HG03097 (cell line): ENCODE data around the gene ZDHHC7.

Source experiments
- ATAC-seq: cut with Tn5 transposase; IDR thresholded peaks from one replicate; pipeline ENCODE4 v1.9.1; 2021; ENCODE audit not compliant: unreplicated experiment, low FRiP score

Gene ZDHHC7

DNA sequence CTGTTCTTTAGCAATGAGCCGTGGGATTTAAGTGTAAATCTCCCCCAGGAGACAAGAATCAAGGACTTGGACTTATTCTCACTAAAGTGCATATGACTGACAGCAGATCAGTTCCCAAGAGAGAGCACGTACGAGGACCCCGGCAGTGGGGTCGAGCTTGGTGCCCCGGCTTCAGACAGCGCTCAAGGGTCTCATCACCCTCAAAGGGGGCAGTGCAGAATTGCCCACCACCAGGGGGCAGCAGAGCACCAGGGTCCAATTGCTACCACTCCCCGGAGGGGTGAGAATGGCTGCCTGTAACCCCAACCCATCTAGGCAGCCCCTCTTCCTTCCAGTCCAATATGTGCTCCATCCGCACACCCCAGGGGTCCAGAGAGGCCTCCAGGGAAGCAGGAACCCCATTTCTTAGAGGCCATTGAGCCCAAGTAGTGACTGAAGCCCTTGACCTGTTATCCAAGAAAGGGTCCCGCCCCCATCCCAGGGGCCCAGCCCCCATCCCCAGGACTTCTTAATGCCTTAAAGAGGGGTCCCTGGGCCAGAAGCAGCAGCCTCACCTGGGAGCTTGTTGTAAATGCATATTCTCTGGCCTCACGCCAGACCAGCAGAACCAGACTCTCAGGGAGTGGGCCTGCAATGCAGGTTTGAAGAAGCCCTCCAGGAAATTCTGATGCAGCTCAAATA is 86.1 kb downstream of the ZDHHC7 start:
- ATAC-seq, result no peak

DNA sequence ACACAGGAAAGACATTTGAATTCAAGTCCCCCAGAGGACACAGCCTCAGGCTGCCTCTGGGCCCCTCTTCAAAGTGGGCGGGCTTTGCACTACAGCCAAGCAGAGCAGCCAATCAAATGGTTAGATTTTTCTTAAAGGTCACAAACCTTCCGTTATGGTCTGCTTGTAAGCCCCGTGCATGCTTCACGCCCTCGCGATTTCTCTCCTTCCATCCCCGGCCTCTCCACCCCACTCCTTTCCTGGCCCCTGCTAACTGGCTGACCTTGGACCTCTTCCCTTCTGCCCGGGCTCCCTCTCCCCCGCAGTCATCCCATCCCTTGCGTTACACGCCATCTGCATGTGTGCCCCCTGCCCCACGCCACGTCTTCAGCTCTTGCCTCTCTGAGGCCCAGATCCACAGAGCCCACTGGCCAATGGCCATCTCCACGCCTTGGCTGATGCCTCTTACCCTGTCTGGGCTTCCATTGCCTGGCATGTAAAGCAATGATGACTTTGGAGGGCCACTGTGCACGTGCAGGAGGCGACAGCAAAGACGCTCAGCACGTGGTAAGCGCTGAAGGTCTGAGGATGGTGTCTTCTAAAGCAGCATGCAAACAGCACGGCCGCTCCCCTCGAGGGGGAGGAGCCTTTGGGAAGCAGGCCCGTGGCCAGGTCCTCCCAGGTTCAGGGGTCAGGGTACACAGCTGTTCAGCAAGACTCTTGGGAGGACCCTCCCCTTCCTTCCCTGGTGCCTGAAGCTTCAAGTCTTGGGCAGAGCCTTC is 86.8 kb downstream of the ZDHHC7 start:
- ATAC-seq, result no peak
